Lower leg skin (tissue), 3 donors: Measurements from ENCODE around the gene SAMD4B.

Source experiments
- POLR2A ChIP-seq, 2 donors: fragments of 450-650 bp; IDR thresholded peaks; one replicate each; pipeline ENCODE4 v1.6.1; 2016 to 2017; ENCODE audit warnings: antibody characterized with exemption in 2 of 2, mild to moderate bottlenecking in 1 of 2, moderate library complexity in 1 of 2
- TF ChIP-seq, protein P1 (sequence below), 3 donors: fragments of 450-650 bp; IDR thresholded peaks; one replicate each; pipeline ENCODE4 v1.5.1; 2016; ENCODE audit warnings: antibody characterized with exemption in 3 of 3, mild to moderate bottlenecking in 3 of 3, moderate library complexity in 2 of 3

DNA sequence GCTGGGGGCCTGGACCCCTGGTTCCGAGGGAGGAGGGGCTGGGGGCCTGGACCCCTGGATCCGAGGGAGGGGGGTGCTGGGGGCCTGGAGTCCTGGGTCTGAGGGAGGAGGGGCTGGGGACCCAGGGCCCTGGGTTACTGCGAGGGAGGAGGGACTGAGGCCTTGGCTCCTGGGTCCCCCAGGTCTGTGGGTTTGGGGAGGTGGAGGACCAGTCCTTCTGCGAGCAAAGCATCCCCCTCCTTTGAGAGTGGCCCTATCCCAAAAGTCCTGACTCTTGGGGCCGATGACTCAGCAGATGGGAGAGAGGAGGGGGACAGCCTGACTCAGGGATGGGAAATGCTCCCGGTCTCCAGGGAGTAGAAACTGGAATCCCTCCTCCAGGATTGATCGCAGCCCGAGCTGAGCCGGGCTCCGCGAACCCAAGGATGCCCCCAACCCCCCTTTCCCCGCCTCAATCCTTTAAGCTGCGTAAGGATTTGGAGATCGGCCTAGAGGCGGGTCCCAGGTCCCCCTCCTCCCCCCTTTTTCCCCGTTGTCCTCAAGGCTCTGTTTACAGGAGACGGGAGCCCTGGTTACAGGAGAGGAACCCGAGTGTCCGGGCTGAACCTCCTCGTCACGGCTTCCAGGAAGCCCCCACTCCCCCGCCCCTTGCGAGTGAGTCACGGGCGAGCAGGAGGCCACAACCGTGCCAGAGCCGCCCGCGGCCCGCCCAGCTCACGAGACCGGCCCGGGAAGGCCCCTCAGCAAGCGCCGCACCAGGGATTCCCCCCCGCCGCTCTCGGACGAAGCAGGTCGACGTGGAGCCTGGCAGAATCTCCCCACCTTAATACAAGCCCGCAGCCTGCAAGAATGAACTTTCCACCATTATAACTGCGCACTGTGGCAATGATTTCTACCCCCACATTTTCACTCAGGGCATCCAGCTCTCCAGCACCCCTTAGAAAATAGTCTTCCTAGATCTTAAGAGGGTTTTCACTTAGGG lies 61.4 kb downstream of the SAMD4B start:
- TF ChIP-seq, protein P1, sequence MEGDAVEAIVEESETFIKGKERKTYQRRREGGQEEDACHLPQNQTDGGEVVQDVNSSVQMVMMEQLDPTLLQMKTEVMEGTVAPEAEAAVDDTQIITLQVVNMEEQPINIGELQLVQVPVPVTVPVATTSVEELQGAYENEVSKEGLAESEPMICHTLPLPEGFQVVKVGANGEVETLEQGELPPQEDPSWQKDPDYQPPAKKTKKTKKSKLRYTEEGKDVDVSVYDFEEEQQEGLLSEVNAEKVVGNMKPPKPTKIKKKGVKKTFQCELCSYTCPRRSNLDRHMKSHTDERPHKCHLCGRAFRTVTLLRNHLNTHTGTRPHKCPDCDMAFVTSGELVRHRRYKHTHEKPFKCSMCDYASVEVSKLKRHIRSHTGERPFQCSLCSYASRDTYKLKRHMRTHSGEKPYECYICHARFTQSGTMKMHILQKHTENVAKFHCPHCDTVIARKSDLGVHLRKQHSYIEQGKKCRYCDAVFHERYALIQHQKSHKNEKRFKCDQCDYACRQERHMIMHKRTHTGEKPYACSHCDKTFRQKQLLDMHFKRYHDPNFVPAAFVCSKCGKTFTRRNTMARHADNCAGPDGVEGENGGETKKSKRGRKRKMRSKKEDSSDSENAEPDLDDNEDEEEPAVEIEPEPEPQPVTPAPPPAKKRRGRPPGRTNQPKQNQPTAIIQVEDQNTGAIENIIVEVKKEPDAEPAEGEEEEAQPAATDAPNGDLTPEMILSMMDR (IDR thresholded peaks at IDR 0.05) = no peak
- peak in 1 of 2 donors; percentile 65 for TF ChIP-seq POLR2A (IDR thresholded peaks at IDR 0.05)
